OCI-LY7 (cell line): ENCODE data around the gene CUEDC1.

Source experiments
- CTCF ChIP-seq: fragments of 200-600 bp; sonication (generic); conservative IDR thresholded peaks from 2 replicates; pipeline ENCODE4 v1.5.1; 2014; ENCODE audit warnings: mild to moderate bottlenecking, antibody characterized with exemption, low read length, moderate library complexity, mixed read lengths
- EZH2phosphoT487 ChIP-seq: fragments of 200-600 bp; sonication (generic); IDR thresholded peaks from 2 replicates; pipeline ENCODE4 v1.6.1; 2018; ENCODE audit warnings: low read depth, borderline replicate concordance, mild to moderate bottlenecking, mixed run types, antibody characterized with exemption, low read length, moderate library complexity, mixed read lengths

- TF ChIP-seq CTCF (no peak), EZH2phosphoT487 (no peak)
Observed at GRCh38 chr17:57970710-57971109, 15.5 kb upstream of the CUEDC1 start.
